Mucosa of rectum (tissue), 2 donors: ENCODE results near the gene AOAH.

Experiments used
- H3K27ac ChIP-seq, 2 donors: one replicate each; pipeline ENCODE4 v1.7.0; 2013; ENCODE audit warnings: inconsistent platforms in 2 of 2, low read depth in 2 of 2, low read length in 2 of 2
- H3K27me3 ChIP-seq, 2 donors: one replicate each; pipeline ENCODE4 v1.7.0; 2013; ENCODE audit warnings: low read length in 2 of 2; ENCODE audit not compliant: control insufficient read depth in 2 of 2, insufficient read depth in 2 of 2
- H3K36me3 ChIP-seq, 2 donors: one replicate each; pipeline ENCODE4 v1.7.0; 2013; ENCODE audit warnings: low read length in 2 of 2; ENCODE audit not compliant: control insufficient read depth in 2 of 2, insufficient read depth in 2 of 2
- H3K4me1 ChIP-seq, 2 donors: one replicate each; pipeline ENCODE4 v1.7.0; 2013; ENCODE audit warnings: low read length in 2 of 2, mild to moderate bottlenecking in 1 of 2; ENCODE audit not compliant: control insufficient read depth in 2 of 2, insufficient read depth in 2 of 2
- H3K4me3 ChIP-seq, 2 donors: one replicate each; pipeline ENCODE4 v1.7.0; 2013; ENCODE audit warnings: low read length in 2 of 2
- H3K9ac ChIP-seq, 2 donors: one replicate each; pipeline ENCODE4 v1.7.0; 2013; ENCODE audit warnings: low read length in 2 of 2, low read depth in 1 of 2, mild to moderate bottlenecking in 1 of 2
- H3K9me3 ChIP-seq, 2 donors: one replicate each; pipeline ENCODE4 v1.7.0; 2013; ENCODE audit warnings: low read length in 2 of 2; ENCODE audit not compliant: control insufficient read depth in 2 of 2
- donor health status: healthy.
- donor health status: Normal muscosa, but diverticular disease.

The AOAH gene

GRCh38 chr7:36522453-36523007, 201.8 kb downstream of the AOAH start:
- H3K9me3 ChIP-seq, result no peaks in the 10 kb centered on the region
- H3K36me3 ChIP-seq, result no peaks in the 10 kb centered on the region
- H3K27ac ChIP-seq, result no peak overlapping the region
- H3K4me1 ChIP-seq, result no peaks in the 10 kb centered on the region
- peaks cover 0 to 3% of the 10 kb centered on the region in 2 donors for H3K27me3 ChIP-seq
- no peak overlapping the region for H3K9ac ChIP-seq
- no peak overlapping the region for H3K4me3 ChIP-seq

DNA sequence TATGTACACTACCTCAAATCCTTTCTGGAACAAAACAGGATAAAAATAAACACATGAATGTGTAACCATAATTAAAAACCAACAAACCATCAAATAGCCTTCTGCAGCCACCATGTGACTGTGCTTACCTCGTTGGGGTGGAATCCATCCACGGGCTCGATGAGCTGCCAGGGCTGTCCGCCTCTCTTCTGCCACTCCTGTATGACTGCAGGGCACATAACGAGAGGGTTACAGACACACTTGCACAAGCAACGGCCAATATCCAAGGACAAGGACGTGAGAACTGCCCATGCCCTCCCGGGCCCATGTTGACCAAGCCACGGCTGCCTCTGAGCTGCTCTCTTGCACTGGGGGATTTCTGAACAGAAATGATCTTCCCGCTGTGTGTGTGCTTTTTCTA, 202.4 kb downstream of the AOAH start:
- H3K9ac ChIP-seq, result no peak overlapping the region
- no peak overlapping the region for H3K27ac ChIP-seq
- peaks cover 0 to 3% of the 10 kb centered on the region in 2 donors for H3K27me3 ChIP-seq

DNA sequence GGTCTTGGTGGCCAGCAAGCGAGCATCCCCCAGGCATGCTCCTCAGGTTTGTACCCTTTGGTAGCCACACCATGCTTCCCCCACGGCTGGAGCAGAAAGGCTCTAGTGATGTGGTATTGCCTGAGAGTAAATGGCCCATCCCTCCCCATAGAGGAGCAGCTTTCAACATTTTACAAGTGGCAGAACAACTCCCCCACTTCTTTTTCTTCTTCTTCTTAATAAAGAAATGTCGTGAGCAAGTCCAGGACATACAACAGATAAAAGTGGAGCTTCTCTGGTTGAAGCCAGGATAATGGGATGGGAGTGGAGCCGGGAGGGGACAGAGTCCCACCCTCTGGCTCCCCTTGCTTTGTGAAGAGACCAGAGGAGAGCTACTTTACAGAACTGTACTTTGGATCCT, 203.2 kb downstream of the AOAH start:
- Histone ChIP-seq H3K36me3 (no peaks in the 10 kb centered on the region), H3K27ac (no peak overlapping the region), H3K4me3 (no peak overlapping the region), H3K4me1 (no peaks in the 10 kb centered on the region), H3K27me3 (peaks cover 0 to 3% of the 10 kb centered on the region in 2 donors), H3K9ac (no peak overlapping the region), H3K9me3 (no peaks in the 10 kb centered on the region)

More for the DNA sequence above, 202.4 kb downstream of the AOAH start:
- no peaks in the 10 kb centered on the region for H3K4me1 ChIP-seq
- no peaks in the 10 kb centered on the region for H3K36me3 ChIP-seq
- no peak overlapping the region for H3K4me3 ChIP-seq
- no peaks in the 10 kb centered on the region for H3K9me3 ChIP-seq

DNA sequence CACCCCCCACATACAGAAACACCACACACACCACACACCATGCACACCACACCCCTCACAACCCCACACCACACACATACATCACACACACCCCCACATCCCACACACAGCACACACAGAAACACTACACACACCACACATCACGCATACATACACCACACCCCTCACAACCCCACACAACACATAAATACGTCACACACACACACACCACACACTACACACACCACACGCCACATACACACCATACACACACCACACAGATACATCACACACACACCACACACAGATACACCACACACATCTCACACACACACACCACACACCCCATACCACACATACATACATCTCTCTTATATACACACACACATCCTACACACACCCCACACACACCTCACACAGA, 208.4 kb downstream of the AOAH start:
- H3K9me3 ChIP-seq, result no peaks in the 10 kb centered on the region
- no peaks in the 10 kb centered on the region for H3K4me1 ChIP-seq
- no peak overlapping the region for H3K9ac ChIP-seq
- no peaks in the 10 kb centered on the region for H3K36me3 ChIP-seq
- H3K27me3 ChIP-seq, result no peaks in the 10 kb centered on the region
- H3K4me3 ChIP-seq, result no peak overlapping the region
- H3K27ac ChIP-seq, result no peak overlapping the region

- H3K9ac ChIP-seq, result no peak overlapping the region
- no peaks in the 10 kb centered on the region for H3K36me3 ChIP-seq
These were observed 209.7 kb downstream of the AOAH start for GRCh38 chr7:36514289-36515243.

GRCh38 chr7:36513393-36513792, 210.9 kb downstream of the AOAH start:
- no peak overlapping the region for H3K9ac ChIP-seq
- H3K36me3 ChIP-seq, result no peaks in the 10 kb centered on the region
- no peaks in the 10 kb centered on the region for H3K9me3 ChIP-seq
- H3K27me3 ChIP-seq, result no peaks in the 10 kb centered on the region
- no peak overlapping the region for H3K4me3 ChIP-seq
- H3K27ac ChIP-seq, result no peak overlapping the region
- H3K4me1 ChIP-seq, result no peaks in the 10 kb centered on the region

More at GRCh38 chr7:36514289-36515243, 209.7 kb downstream of the AOAH start:
- no peaks in the 10 kb centered on the region for H3K9me3 ChIP-seq
- no peak overlapping the region for H3K4me3 ChIP-seq
- no peaks in the 10 kb centered on the region for H3K27me3 ChIP-seq
- no peak overlapping the region for H3K27ac ChIP-seq
- no peaks in the 10 kb centered on the region for H3K4me1 ChIP-seq

DNA sequence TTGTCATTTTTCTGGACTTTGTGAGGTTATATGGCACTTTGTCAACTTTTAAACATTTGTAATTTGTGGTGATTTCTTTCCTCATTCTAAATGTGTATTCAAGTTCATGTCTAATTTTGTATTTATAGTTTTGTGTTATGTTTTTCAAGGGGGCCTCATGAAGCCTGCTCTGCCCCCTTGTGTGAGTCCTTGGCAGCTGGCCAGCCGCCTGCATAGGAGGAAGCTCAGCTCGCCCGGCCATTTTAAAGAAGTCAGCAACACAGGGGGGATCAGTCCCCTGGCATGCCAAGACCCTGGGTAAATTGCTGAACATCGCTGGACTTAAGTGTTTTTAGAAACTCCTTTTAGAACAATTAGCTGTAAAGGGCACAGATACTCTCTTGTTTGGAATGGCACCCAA, 211.7 kb downstream of the AOAH start:
- Histone ChIP-seq H3K4me3 (no peak overlapping the region), H3K27me3 (no peaks in the 10 kb centered on the region)

DNA sequence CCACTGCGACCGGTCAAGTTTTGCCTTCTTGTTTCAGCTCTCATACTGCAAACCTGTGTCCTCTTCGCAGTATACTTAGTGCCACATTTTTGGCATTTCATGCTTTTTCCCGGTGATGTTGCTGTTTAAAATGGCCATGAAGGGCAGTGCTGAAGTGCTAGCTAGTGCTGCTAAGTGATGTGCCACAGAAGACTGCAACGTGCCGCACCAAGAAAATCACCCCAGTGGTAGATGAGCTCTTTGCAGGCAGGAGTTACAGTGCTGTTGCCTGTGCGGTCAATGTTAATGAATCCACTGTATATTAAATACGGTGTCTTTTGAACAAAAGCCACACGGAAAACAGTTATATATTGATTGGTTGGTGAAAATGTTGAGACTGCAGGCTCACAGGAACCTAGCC, 214.3 kb downstream of the AOAH start:
- Histone ChIP-seq H3K36me3 (no peaks in the 10 kb centered on the region), H3K9me3 (no peaks in the 10 kb centered on the region), H3K27ac (no peak overlapping the region), H3K4me3 (no peak overlapping the region), H3K27me3 (no peaks in the 10 kb centered on the region), H3K4me1 (no peaks in the 10 kb centered on the region), H3K9ac (no peak overlapping the region)

More for the DNA sequence above, 211.7 kb downstream of the AOAH start:
- Histone ChIP-seq H3K9me3 (no peaks in the 10 kb centered on the region), H3K36me3 (no peaks in the 10 kb centered on the region), H3K9ac (no peak overlapping the region), H3K27ac (no peak overlapping the region), H3K4me1 (no peaks in the 10 kb centered on the region)

GRCh38 chr7:36507475-36508440, 216.5 kb downstream of the AOAH start:
- no peak overlapping the region for H3K4me3 ChIP-seq
- no peak overlapping the region for H3K9ac ChIP-seq
- H3K27me3 ChIP-seq, result no peaks in the 10 kb centered on the region
- no peaks in the 10 kb centered on the region for H3K4me1 ChIP-seq
- H3K36me3 ChIP-seq, result no peaks in the 10 kb centered on the region
- H3K9me3 ChIP-seq, result no peaks in the 10 kb centered on the region
- no peak overlapping the region for H3K27ac ChIP-seq
